HG02610 (cell line): ENCODE measurements around the gene OPRPN.

Experiments used
- ATAC-seq: cut with Tn5 transposase; IDR thresholded peaks from one replicate; pipeline ENCODE4 v1.9.1; 2021; ENCODE audit warnings: mild to moderate bottlenecking, moderate library complexity; ENCODE audit not compliant: unreplicated experiment

Gene OPRPN

GRCh38 chr4:70397580-70397979, at the start of gene OPRPN:
Gene OPRPN (plus strand): TSS chr4:70397940. CDS start chr4:70399286, 1,346 bp downstream.
- no peak for ATAC-seq

- ATAC-seq: no peak
These were observed 41.6 kb upstream of the OPRPN start for GRCh38 chr4:70356185-70356584.

GRCh38 chr4:70359115-70359661, 38.6 kb upstream of the OPRPN start:
- ATAC-seq: no peak

GRCh38 chr4:70360460-70360859, 37.3 kb upstream of the OPRPN start, which contains the start of gene SMR3A:
Gene SMR3A (plus strand): TSS chr4:70360760. CDS start chr4:70362116, 1,356 bp downstream.
- ATAC-seq: no peak

GRCh38 chr4:70364002-70364401, 33.7 kb upstream of the OPRPN start:
- no peak for ATAC-seq

- ATAC-seq: peak; percentile 60
These were observed 32.3 kb upstream of the OPRPN start for GRCh38 chr4:70365479-70365878.

- no peak for ATAC-seq
These were observed 29.9 kb upstream of the OPRPN start for GRCh38 chr4:70367813-70368212.

- no peak for ATAC-seq
These were observed 25.8 kb upstream of the OPRPN start for GRCh38 chr4:70371987-70372386.

GRCh38 chr4:70372760-70373159, 25.0 kb upstream of the OPRPN start:
- no peak for ATAC-seq

GRCh38 chr4:70380578-70380977, 17.2 kb upstream of the OPRPN start:
- ATAC-seq: no peak

- no peak for ATAC-seq
These were observed 15.0 kb upstream of the OPRPN start, which contains the start of gene SMR3B for GRCh38 chr4:70382691-70383181. Gene SMR3B (plus strand): TSS chr4:70383131. CDS start chr4:70384511, 1,380 bp downstream.

- peak; percentile 57 for ATAC-seq
These were observed 5.5 kb upstream of the OPRPN start for GRCh38 chr4:70392057-70392776.

- peak; percentile 54 for ATAC-seq
These were observed 1.6 kb downstream of the OPRPN start for GRCh38 chr4:70399319-70399718.

- peak; percentile 63 for ATAC-seq
These were observed 5.0 kb downstream of the OPRPN start for GRCh38 chr4:70402762-70403161.

- ATAC-seq: no peak
These were observed 8.0 kb downstream of the OPRPN start for GRCh38 chr4:70405765-70406164.

- no peak for ATAC-seq
These were observed 27.6 kb downstream of the OPRPN start for GRCh38 chr4:70425306-70425705.

- ATAC-seq: no peak
These were observed 29.0 kb downstream of the OPRPN start for GRCh38 chr4:70426789-70427188.

GRCh38 chr4:70437197-70437596, 39.5 kb downstream of the OPRPN start:
- no peak for ATAC-seq

- no peak for ATAC-seq
These were observed 44.7 kb downstream of the OPRPN start for GRCh38 chr4:70442474-70442873.

- ATAC-seq: no peak
These were observed 45.6 kb downstream of the OPRPN start for GRCh38 chr4:70443329-70443728.

GRCh38 chr4:70449220-70449619, 51.5 kb downstream of the OPRPN start:
- peak; percentile 68 for ATAC-seq

GRCh38 chr4:70452946-70453345, 55.2 kb downstream of the OPRPN start:
- ATAC-seq: no peak
